Measurements from ENCODE around the gene MTMR3.

GRCh38 chr22:29892315-29893156 lies 9.6 kb downstream of the MTMR3 start:
- TF ChIP-seq CTCF (IDR thresholded peaks at IDR 0.05) = no peak
- TF ChIP-seq EZH2 (IDR thresholded peaks at IDR 0.05; ENCODE audit: borderline replicate concordance, insufficient read depth, low read depth, low read length, poor library complexity, severe bottlenecking) = no peak
